NCI-H1105 (cell line): ENCODE data around the gene PCED1B.
"Not testable (repeated sequence)": the region's sequence is repeated elsewhere in the genome, so short reads cannot be mapped to it uniquely, and the experiment has no call there.

ENCODE experiments used
- DNase-seq: peaks from one replicate; lab custom pipeline; 2025; lab: John Stamatoyannopoulos, UW

Gene PCED1B

DNA sequence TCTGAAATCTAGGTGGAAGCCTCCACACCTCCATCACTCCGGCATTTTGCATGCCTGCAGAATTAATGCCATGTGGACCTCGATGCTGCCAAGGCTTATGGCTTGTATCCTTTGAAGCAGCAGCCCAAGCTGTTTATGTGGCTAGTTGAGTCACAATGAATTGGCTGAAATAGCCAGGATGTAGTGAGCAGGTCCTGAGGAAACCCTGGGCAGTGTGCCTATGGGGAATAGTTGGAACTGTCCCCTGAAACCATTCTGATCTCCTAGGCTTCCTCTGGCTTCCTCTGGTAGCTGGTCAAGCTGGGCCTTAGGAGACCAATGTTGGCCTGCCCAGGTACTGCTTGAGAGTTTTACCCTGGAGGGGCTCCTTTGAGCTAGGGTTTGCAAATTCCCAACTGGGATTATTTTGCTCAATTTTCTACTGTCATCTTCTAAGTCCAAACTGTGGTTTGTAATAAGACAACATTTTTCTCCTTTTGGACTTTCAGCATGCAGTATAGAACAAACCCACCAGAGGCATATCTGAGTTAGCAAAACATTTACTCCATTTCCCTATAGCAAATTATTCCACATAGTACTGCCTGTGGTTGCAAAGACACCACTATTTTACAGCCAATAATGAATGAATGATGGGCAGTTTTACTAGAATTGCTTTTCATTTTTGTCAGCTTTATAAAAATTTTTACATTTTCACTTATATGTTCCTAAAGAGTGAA is 85.5 kb downstream of the PCED1B start:
- DNase-seq, result no peak

DNA sequence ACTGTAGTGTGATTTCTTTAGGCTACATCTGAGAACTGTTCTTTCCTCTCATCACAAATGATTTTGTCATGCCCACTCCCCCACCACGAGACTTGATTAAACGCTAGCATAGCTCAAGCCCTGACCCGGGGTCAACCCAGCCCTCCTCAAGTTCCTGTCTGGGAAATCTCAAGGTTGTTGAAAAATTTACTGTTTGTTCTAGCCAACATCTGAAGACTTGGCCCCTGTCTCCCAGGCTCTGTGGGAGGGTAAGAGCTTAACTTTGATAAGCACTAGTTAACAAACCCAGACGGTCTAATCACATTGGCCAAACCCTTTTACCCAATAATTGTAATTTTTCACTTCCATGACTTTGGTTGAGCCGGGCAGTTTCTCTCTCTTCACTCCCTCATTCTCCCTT is 86.5 kb downstream of the PCED1B start:
- DNase-seq, result no peak

DNA sequence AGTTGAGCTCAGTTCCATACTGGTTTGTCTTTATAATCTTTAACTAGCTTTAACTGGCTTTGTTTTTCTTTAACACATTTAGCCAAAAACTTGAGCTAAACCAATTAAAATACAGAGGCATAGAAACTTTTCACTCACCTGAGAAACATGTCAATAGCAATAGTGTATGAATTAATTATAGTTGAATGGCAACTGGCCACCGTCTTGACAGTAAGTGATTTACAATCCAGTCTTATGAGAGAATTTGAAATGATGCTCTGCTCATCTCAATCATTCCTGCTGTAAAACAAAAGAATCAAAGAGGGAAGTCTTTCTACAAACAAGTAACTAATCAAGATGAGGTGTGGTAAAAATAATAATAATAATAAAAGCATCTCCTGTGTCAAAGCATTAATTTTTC is 86.9 kb downstream of the PCED1B start:
- DNase-seq, result no peak

DNA sequence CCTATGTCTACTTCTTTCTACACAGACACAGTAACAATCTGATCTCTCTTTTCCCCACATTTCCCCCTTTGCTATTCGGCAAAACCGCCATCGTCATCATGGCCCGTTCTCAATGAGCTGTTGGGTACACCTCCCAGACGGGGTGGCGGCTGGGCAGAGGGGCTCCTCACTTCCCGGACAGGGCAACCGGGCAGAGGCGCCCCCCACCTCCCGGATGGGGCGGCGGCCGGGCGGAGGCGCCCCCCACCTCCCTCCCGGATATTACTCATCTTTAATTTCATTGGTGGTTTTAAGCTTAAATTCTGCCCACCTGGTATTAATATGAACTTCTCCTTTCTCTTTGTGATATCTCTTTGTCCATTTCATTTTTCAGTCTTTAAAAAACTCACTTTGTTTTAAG is 90.9 kb downstream of the PCED1B start:
- DNase-seq, result not testable (repeated sequence)

DNA sequence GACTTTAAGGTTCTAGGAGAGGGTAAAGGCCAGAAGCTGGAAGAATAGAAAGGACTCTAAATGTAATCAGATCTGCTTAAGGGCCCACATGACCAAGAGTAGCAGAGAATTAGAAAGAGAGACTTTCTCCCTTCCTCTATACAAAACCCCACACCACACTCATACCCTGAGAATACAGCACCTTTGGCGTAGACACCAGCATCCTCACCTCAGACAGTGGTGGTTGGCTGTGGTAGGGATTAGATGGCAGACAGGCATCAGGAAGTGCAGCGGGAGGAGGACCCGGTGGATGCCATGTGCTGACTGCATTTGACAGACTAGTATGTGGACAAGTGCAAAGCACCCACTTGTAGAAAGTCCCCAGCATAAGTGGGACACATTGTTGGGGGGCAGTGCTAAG is 98.6 kb downstream of the PCED1B start:
- DNase-seq, result no peak

DNA sequence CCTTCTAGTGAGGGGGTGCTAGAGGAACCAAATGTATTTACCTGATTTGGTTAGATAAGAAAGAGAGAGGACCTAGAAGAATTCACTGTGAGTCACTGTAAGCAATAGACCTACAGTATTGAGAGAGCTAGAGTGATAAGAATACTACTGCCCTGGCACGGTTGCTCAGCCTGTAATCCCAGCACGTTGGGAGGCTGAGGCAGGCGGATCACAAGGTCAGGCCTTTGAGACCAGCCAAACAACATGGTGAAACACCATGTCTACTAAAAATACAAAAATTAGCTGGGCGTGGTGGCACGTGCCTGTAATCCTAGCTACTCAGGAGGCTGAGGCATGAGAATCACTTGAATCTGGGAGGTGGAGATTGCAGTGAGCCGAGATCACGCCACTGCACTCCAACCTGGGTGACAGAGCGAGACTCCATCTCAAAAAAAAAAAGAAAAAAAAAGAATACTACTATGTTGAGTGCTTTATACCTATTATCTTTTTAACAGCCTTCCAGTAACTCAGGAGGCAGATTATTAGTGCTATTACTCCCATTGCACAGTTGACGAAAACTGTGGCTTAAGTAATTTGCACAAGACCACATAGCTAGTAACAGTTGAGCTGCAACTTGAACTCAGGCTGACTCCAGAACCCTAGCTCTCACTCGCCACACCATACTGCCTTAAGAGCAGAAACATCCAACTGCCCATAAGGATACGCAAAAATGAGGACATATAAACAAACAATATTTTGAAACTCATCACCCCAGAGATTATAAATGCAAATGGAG is 102.9 kb downstream of the PCED1B start:
- DNase-seq, result not testable (repeated sequence)

DNA sequence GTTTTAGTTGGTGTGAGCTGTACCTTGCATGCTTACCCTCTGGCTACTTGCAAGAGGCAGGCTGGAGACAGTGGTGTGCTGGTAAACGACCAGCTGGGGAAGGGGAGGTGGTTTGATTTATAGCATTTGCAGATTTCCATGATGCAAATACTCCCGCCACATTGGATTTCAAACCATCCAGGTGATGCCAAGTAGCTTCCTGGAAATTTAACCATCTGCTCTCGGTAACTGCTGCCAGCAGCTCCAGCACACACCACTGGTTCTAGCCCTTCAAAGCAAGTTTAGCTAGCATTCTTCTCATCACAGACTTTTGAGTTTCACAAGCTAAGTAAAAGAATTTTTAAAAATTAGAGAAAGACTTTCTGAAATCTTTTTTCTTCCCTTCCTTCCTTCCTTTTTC is 104.8 kb downstream of the PCED1B start:
- no peak for DNase-seq

DNA sequence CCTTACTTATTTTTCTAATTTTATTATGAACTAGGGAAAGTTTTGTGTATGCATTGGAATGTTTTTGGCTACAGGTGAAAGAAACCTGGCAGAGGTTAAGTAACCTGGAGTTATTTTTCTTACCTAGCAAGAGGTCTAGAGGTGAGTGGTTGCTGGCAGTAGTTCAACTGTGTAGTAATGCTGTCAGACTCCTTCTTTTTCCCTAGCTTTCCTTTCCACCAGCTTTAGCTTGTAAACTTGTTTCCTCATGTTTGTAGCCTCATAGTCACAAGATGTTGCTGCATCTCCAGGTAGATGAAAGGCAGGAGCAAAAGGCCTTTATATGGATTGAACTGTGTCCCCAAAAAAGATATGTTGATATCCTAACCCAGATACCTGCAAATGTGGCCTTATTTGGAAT is 105.4 kb downstream of the PCED1B start:
- no peak for DNase-seq

DNA sequence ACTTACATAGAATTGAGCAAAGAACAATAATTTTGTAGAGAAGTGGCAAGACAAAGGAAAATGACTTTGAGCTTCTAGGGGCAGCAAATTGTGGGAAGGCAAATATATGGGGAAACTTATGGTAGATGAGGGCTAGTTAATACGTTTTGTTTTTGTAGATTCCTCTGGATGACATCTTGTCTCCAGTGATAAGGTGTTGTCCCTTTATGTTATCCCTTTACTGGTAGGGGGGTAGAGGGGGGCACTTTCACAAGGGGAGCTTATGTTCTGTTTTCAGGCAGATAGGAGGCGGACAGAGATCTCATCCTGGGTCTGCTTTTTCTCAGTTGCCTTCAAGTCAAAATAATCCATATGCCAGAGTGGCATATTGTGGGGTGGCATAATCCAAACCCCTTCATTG is 106.8 kb downstream of the PCED1B start:
- no peak for DNase-seq

DNA sequence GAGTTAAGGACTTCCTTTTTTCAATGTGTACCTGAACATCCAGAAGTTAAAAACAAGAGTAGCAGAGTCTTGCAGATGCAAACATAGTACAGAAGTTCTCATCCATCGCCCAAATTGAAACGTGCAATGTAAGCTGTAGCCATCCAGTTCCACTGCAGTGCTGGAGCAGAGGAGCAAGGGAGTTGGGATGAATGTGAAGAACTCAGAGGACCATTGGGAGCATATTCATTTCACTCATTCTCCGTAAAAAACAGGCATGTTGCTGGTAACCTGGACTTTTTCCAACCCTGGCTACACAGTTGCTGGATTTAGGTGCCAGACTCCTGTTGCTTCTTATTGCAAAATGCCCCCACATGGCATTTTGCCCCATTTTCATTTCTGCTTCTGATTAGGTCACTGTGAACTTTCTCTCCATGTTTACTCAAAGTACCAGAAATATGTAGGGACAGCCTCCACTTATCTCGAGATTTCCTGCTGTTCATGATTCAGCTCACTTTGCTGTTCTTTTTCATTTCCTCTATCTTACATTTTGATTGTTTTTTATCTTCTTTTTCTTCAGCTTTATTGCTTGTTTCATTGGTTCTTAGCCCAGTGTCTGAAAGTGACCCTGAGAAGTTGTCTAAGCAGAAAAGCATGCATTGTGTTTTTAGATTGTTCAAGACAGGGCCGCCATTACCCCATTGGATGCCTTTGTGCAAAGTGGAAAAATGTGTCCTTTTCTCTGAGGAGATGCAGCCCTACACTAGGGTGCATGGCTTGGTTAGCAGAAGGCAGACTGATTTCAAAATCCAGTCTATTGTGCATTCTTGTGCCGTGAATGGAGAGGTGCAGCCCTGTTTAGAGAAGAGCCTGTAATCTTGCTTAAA is 109.4 kb downstream of the PCED1B start:
- no peak for DNase-seq

DNA sequence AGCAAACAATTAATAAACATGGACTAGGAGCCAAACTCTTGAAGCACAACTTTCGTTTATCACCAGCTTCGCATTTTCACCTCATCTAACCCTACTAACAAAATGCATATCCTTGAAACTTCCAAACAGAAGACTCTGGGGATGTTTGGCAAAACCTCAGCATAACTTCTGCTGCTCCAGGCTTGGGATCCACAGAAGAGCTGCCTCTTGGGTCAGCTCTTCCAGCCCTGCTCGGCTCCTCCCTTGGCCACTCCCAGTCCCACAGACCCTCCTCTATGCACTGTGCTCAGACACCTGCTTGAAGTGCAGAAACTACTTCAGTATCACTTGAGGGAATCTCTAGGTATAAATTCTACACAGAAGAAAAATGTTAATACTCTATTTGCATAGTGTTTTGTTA is 110.3 kb downstream of the PCED1B start:
- no peak for DNase-seq

DNA sequence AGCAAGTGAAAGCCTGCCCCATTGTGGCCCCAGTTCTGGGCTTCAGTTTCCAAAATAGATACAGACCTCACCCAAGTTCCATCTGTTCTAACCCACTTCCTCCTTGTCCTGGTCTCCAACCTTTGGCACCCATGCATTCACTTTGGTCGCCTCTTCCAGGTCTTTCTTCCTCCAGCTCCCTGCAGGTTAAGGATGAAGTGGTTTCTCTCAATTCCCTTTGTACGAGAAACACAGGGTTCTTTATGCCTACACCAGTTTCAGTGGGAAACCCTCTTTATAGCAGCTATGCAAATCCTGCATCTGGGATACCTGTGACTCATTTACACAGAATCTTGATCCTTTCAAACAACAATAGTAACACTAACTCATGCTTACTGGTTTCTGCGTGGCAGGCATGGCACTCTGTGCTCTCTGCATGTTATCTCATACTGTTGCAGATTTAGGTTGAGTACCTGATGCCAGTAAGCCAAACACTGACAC is 110.9 kb downstream of the PCED1B start:
- no peak for DNase-seq

DNA sequence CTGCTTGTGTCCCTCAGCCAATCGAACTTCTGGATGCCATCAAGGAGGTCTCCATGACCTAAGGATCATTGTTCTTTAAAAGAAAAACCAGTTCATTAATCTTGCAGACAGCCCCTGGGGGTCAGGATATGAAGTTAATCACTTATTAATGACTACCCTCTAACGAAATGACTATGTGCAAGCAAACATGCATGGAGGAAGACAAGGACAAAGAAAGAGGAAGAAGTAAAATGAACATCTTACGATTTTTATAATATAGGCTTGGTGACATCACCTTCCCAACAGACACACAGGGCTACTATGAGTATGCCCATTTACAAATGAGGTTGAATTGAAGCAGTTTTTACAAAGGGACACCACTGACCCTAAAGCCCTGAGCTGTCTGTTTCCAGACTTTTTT is 111.5 kb downstream of the PCED1B start:
- no peak for DNase-seq

DNA sequence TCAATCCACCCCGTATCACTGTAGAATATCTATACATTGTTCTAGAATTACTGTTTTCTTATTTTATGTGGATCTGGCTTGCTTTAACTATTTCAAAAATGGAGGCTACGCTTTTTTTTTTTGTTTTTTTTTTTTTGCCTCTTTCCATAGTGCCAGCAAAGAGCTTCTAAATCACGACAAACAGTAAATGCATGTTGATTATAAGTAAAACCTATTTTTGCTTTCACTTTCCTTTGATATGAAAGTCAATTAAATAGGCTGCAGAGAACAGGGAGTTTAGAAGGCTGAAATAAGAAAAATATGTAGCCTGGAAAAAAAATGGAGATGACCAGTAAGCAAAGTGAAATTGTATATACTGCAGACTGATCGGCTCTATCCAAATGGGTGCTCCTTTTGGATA is 112.6 kb downstream of the PCED1B start:
- no peak for DNase-seq

DNA sequence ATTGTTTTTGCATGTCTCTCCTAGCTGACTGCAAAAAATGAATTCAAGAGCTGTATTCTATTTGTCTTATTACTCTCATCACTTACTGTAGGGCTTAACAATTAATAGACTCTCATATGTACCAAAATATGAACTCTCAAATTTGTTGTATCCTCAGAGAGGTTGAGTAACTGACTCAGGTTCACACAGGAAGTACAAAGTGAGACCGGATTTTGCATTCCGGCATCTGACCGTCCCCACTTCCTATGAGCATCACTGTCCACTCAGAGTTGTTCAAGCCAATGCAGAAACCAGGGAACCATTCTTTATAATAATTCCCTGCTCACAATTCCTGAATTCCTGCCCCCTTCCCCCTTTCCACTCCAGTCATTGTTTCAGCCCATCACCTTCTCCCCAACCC is 113.6 kb downstream of the PCED1B start:
- no peak for DNase-seq

DNA sequence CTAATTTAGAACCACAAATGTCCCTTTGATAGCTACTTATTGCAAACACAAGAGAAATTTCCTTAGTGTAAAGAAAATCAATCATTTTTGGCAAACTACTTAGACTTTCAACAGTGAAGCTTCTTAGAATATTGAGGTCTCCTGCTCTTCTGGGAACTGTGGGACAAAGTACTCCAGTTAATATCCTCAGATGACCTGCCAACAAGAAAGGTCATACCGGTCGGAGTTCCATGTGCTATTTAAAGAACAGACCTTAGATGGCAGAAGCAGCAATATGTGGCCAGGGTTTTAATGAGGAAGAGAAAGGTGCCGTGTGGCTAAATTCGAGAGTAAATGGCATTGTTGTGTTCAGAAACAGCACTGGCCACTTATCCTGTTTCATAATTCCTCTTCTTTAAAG is 115.1 kb downstream of the PCED1B start:
- DNase-seq, result no peak

DNA sequence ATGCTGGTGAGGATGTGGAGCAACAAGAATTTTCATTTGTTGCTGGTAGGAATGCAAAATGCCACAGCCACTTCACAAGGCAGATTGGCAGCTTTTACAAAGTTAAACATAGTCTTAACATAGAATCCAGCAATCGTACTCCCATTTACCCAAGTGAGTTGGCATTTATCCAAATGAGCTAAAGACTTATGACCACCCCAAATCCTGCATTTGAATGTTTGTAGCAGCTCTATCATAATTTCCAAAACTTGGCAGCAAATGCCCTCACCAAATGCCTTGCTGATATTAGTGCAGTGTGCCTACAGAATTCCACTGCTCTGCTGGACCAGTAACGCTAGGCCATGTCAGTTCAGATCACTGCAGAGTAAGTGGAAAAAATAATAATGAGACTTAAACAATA is 121.0 kb downstream of the PCED1B start:
- no peak for DNase-seq

DNA sequence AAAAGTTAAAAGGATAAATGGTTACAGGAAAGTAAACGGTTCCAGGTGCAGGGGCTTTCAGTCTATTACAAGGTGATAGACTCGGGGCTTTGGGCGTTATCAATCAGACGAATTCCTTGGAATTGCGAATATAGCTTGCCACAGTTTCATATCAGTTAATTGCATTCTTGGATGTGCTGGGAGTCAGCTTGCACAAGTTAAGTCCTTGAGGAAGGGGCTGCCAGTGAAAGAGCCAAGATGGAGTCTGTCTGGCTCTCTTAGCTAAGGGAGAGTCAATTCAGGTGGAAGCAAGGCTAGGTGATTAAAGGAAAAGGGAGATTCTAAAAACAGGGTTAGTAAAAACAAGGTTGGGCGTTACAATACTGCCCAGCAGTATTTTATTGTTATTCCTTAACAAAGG is 121.8 kb downstream of the PCED1B start:
- not testable (repeated sequence) for DNase-seq

DNA sequence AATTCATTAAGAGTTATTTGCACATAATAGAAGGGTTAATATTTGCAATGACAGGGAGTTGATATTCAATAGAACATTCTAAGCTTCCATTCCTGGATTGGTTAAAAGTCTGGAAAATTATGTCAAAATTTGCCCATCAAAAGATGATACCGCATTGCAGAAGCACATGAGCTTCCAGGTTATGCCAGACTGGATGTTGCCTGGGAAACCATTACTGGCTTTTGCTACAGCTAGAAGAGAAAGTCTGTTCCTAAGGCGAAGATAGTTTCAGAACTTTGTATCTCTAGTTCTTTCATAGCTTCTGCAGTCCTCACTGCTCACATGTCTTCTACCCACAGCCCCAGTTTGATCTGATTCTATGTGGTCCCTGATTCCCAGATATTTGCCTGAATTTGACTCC is 122.8 kb downstream of the PCED1B start:
- DNase-seq, result no peak

DNA sequence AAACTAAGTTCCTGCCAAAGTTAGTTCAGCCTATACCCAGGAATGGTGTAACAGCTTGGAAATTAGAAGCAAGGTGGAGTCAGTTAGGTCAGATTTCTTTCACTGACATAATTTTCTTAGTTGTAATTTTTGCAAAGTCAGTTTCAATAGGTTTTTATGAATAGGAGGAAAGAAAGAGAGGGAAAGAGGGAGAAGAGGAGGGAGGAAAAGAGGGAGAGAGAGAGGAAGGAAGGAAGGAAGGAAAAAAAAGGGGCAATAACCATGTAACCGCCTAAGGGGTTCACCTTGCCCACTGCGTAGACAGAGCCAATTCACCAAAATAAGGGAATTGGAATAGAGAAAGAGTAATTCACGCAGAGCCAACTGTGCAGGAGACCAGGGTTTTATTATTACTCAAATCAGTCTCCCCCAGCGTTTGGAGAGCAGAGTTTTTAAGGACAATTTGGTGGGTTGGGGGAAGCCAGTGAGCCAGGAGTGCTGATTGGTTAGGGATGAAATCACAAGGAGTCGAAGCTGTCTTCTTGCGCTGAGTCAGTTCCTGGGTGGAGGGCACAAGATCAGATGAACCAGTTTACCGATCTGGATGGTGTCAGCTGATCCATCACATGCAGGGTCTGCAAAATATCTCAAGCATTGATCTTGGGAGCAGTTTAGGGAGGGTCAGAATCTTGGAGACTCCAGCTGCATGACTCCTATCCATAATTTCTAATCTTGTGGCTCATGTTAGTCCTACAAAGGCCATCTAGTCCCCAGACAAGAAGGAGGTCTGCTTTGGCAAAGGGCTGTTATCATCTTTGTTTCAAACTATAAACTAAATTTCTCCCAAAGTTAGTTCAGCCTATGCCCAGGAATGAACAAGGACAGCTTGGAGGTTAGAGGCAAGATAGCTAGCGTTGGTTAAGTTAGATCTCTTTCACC is 126.4 kb downstream of the PCED1B start:
- DNase-seq, result no peak
